Colonic mucosa (tissue), 4 donors: ENCODE results near the gene AQP12A. TPM values are rescaled to one million over a fixed set of nuclear protein-coding genes. Genes with fewer than 3 reads are reported as not detected.

Experiments
- DNase-seq: peaks from one replicate; pipeline ENCODE4 v3.0.0-alpha.2; 2020
- H3K27ac ChIP-seq: fragments of 200-600 bp; one replicate; pipeline ENCODE4 v1.8.0; 2021
- H3K27me3 ChIP-seq: fragments of 200-600 bp; one replicate; pipeline ENCODE4 v1.8.0; 2021
- H3K36me3 ChIP-seq: fragments of 200-600 bp; one replicate; pipeline ENCODE4 v1.8.0; 2021
- H3K4me1 ChIP-seq: fragments of 200-600 bp; one replicate; pipeline ENCODE4 v1.8.0; 2021; ENCODE audit warnings: mild to moderate bottlenecking
- H3K4me3 ChIP-seq: fragments of 200-600 bp; one replicate; pipeline ENCODE4 v1.8.0; 2021
- H3K9ac ChIP-seq, 2 donors: one replicate each; pipeline ENCODE4 v1.7.0; 2013; ENCODE audit warnings: control low read depth in 2 of 2, low read depth in 2 of 2, low read length in 2 of 2
- H3K9me3 ChIP-seq: fragments of 200-600 bp; one replicate; pipeline ENCODE4 v1.8.0; 2021
- CTCF ChIP-seq: fragments of 200-600 bp; IDR thresholded peaks from one replicate; pipeline ENCODE4 v1.8.0; 2022; ENCODE audit warnings: antibody characterized with exemption, mild to moderate bottlenecking
- intact Hi-C: fragments of 100-400 bp; cut with DNase I; formaldehyde crosslinking; loops from one replicate; pipeline ENCODE4 v1.14.1; 2022
- total RNA-seq, 2 donors: library from RNA; stranded (reverse); fragmentation: NEBNext Ultra II Directional in 1 of 2; extraction: Animal tissue kit (Norgen Biotek cat#: 25700) in 1 of 2; gene quantifications; one replicate each; pipeline ENCODE4 v1.2.1, GENCODE V29; 2021
- donor health status: healthy.
- donor health status: DM: no; HTN: no; CAD: no.
- donor health status: DM: no; HTN: no; CAD: no.

AQP12A gene
- total RNA-seq, 2 donors from 2014 or later: 9.0 to 20.5 TPM

- Histone ChIP-seq H3K4me1 (no peaks in the 10 kb centered on the region), H3K27ac (no peak overlapping the region), H3K36me3 (no peaks in the 10 kb centered on the region), H3K27me3 (no peaks in the 10 kb centered on the region), H3K4me3 (no peak overlapping the region), H3K9ac (no peak overlapping the region), H3K9me3 (no peaks in the 10 kb centered on the region)
- no peak for TF ChIP-seq CTCF
- DNase-seq: no peak
- intact Hi-C loops: no loop called here
Observed at GRCh38 chr2:240723851-240724250, 32.2 kb downstream of the AQP12A start.

GRCh38 chr2:240724431-240724830 is 32.8 kb downstream of the AQP12A start:
- intact Hi-C loops: no loop called here
- TF ChIP-seq CTCF: no peak
- H3K9me3 ChIP-seq: no peaks in the 10 kb centered on the region
- no peak overlapping the region for H3K9ac ChIP-seq
- no peak overlapping the region for H3K4me3 ChIP-seq
- no peaks in the 10 kb centered on the region for H3K27me3 ChIP-seq
- H3K36me3 ChIP-seq: no peaks in the 10 kb centered on the region
- no peaks in the 10 kb centered on the region for H3K4me1 ChIP-seq
- no peak for DNase-seq
- no peak overlapping the region for H3K27ac ChIP-seq

- no peak for DNase-seq
- intact Hi-C loops: no loop called here
- no peak overlapping the region for H3K27ac ChIP-seq
- no peaks in the 10 kb centered on the region for H3K4me1 ChIP-seq
- no peaks in the 10 kb centered on the region for H3K9me3 ChIP-seq
- no peaks in the 10 kb centered on the region for H3K27me3 ChIP-seq
- H3K9ac ChIP-seq: no peak overlapping the region
- no peak overlapping the region for H3K4me3 ChIP-seq
- no peak for TF ChIP-seq CTCF
- no peaks in the 10 kb centered on the region for H3K36me3 ChIP-seq
Observed at GRCh38 chr2:240725266-240725665, 33.6 kb downstream of the AQP12A start.

GRCh38 chr2:240725671-240726070 is 34.0 kb downstream of the AQP12A start:
- no peaks in the 10 kb centered on the region for H3K9me3 ChIP-seq
- DNase-seq: no peak
- TF ChIP-seq CTCF: no peak
- no peak overlapping the region for H3K27ac ChIP-seq
- no peak overlapping the region for H3K4me3 ChIP-seq
- intact Hi-C loops: no loop called here
- H3K27me3 ChIP-seq: no peaks in the 10 kb centered on the region
- no peaks in the 10 kb centered on the region for H3K4me1 ChIP-seq
- no peaks in the 10 kb centered on the region for H3K36me3 ChIP-seq
- H3K9ac ChIP-seq: no peak overlapping the region

- Histone ChIP-seq H3K27me3 (no peaks in the 10 kb centered on the region), H3K27ac (no peak overlapping the region), H3K9me3 (no peaks in the 10 kb centered on the region), H3K4me1 (no peaks in the 10 kb centered on the region), H3K36me3 (no peaks in the 10 kb centered on the region), H3K9ac (no peak overlapping the region), H3K4me3 (no peak overlapping the region)
- DNase-seq: no peak
- no peak for TF ChIP-seq CTCF
- intact Hi-C loops: no loop called here
Observed at GRCh38 chr2:240726876-240727275, 35.2 kb downstream of the AQP12A start.

- H3K9me3 ChIP-seq: no peaks in the 10 kb centered on the region
- no peak overlapping the region for H3K4me3 ChIP-seq
- H3K9ac ChIP-seq: no peak overlapping the region
- no peaks in the 10 kb centered on the region for H3K27me3 ChIP-seq
- no peak for TF ChIP-seq CTCF
- no peaks in the 10 kb centered on the region for H3K4me1 ChIP-seq
- H3K36me3 ChIP-seq: no peaks in the 10 kb centered on the region
- intact Hi-C loops: no loop called here
- no peak overlapping the region for H3K27ac ChIP-seq
- no peak for DNase-seq
Observed at GRCh38 chr2:240727439-240727838, 35.8 kb downstream of the AQP12A start.
